Osteoblast (primary cell): ENCODE data around the gene GCH1. TPM values are rescaled to one million over a fixed set of nuclear protein-coding genes. Genes with fewer than 3 reads are reported as not detected.
"Not testable (repeated sequence)": the region's sequence is repeated elsewhere in the genome, so short reads cannot be mapped to it uniquely, and the experiment has no call there.

Experiments
- DNase-seq: peaks from one replicate; pipeline ENCODE4 v3.0.0; 2011; ENCODE audit warnings: low spot score, mixed read lengths; ENCODE audit not compliant: insufficient read length; ENCODE audit errors: missing footprints
- H2AFZ ChIP-seq: 2 replicates; pipeline ENCODE4 v1.6.0; 2011; ENCODE audit warnings: mild to moderate bottlenecking, low read length
- H3K27ac ChIP-seq: 2 replicates; pipeline ENCODE4 v1.5.1; 2011; ENCODE audit warnings: mild to moderate bottlenecking, low read depth, low read length, moderate library complexity
- H3K27me3 ChIP-seq: 2 replicates; pipeline ENCODE4 v1.6.0; 2012; ENCODE audit warnings: mild to moderate bottlenecking, control low read depth, inconsistent platforms, low read length, moderate library complexity; ENCODE audit not compliant: insufficient read depth
- H3K36me3 ChIP-seq: 2 replicates; pipeline ENCODE4 v1.5.1; 2011; ENCODE audit warnings: mild to moderate bottlenecking, low read length, control low read depth, moderate library complexity; ENCODE audit not compliant: insufficient read depth
- H3K4me1 ChIP-seq: 2 replicates; pipeline ENCODE4 v1.5.1; 2011; ENCODE audit warnings: mild to moderate bottlenecking, low read length, control low read depth, moderate library complexity; ENCODE audit not compliant: insufficient read depth
- H3K4me2 ChIP-seq: 2 replicates; pipeline ENCODE4 v1.6.0; 2011; ENCODE audit warnings: mild to moderate bottlenecking, low read length; ENCODE audit not compliant: insufficient read depth
- H3K4me3 ChIP-seq: fragments of 200-600 bp; sonication (generic); 3 replicates; pipeline ENCODE4 v1.5.1; 2012; ENCODE audit warnings: mild to moderate bottlenecking, low read length, inconsistent platforms; ENCODE audit not compliant: insufficient read depth
- H3K79me2 ChIP-seq: 2 replicates; pipeline ENCODE4 v1.6.0; 2012; ENCODE audit warnings: mild to moderate bottlenecking, low read length, control low read depth, inconsistent platforms; ENCODE audit not compliant: insufficient read depth
- H3K9me3 ChIP-seq: 2 replicates; pipeline ENCODE4 v1.5.1; 2011; ENCODE audit warnings: low read depth, low read length, control low read depth
- H4K20me1 ChIP-seq: 2 replicates; pipeline ENCODE4 v1.6.0; 2012; ENCODE audit warnings: mild to moderate bottlenecking, low read length, control low read depth; ENCODE audit not compliant: insufficient read depth
- CTCF ChIP-seq: IDR thresholded peaks from 2 replicates; pipeline ENCODE4 v1.5.1; 2011; ENCODE audit warnings: mild to moderate bottlenecking, low read depth, low read length, moderate library complexity; ENCODE audit errors: extremely low read depth
- total RNA-seq: library from RNA; depleted of rRNA; stranded (reverse); fragments of >200 nt; gene quantifications from 2 replicates; pipeline ENCODE4 v1.2.3, GENCODE V29; 2012

The GCH1 gene
- total RNA-seq, 1 donor, result 3.3 TPM

GRCh38 chr14:54919330-54919729 lies 16.7 kb upstream of the GCH1 start:
- DNase-seq, result no peak
- H3K9me3 ChIP-seq, result no peaks in the 10 kb centered on the region

GRCh38 chr14:54918427-54918826 lies 15.8 kb upstream of the GCH1 start:
- Histone ChIP-seq H3K79me2 (no peaks in the 10 kb centered on the region), H3K36me3 (no peaks in the 10 kb centered on the region), H4K20me1 (no peaks in the 10 kb centered on the region), H3K4me1 (no peaks in the 10 kb centered on the region), H2AFZ (no peak overlapping the region), H3K4me3 (no peak overlapping the region), H3K9me3 (no peaks in the 10 kb centered on the region), H3K4me2 (no peak overlapping the region), H3K27ac (no peak overlapping the region), H3K27me3 (no peaks in the 10 kb centered on the region)
- no peak for DNase-seq
- no peak for TF ChIP-seq CTCF

More at GRCh38 chr14:54919330-54919729, 16.7 kb upstream of the GCH1 start:
- no peaks in the 10 kb centered on the region for H4K20me1 ChIP-seq
- no peaks in the 10 kb centered on the region for H3K27me3 ChIP-seq
- no peaks in the 10 kb centered on the region for H3K79me2 ChIP-seq
- H3K4me2 ChIP-seq, result no peak overlapping the region
- no peak overlapping the region for H3K4me3 ChIP-seq
- H3K27ac ChIP-seq, result no peak overlapping the region
- no peaks in the 10 kb centered on the region for H3K4me1 ChIP-seq
- TF ChIP-seq CTCF, result no peak
- no peak overlapping the region for H2AFZ ChIP-seq
- no peaks in the 10 kb centered on the region for H3K36me3 ChIP-seq

- peak; percentile 72 for DNase-seq
- Histone ChIP-seq H3K79me2 (no peaks in the 10 kb centered on the region), H2AFZ (no peak overlapping the region), H3K27ac (no peak overlapping the region), H3K36me3 (no peaks in the 10 kb centered on the region), H3K27me3 (no peaks in the 10 kb centered on the region), H3K9me3 (no peaks in the 10 kb centered on the region), H3K4me3 (no peak overlapping the region), H3K4me1 (no peaks in the 10 kb centered on the region), H3K4me2 (no peak overlapping the region), H4K20me1 (no peaks in the 10 kb centered on the region)
- TF ChIP-seq CTCF, result no peak
Observed at GRCh38 chr14:54916101-54916500, 13.5 kb upstream of the GCH1 start.

GRCh38 chr14:54909817-54910558 lies 7.4 kb upstream of the GCH1 start:
- no peaks in the 10 kb centered on the region for H4K20me1 ChIP-seq

GRCh38 chr14:54908973-54909372 lies 6.3 kb upstream of the GCH1 start:
- H4K20me1 ChIP-seq, H3K4me1 ChIP-seq, H2AFZ ChIP-seq, H3K27me3 ChIP-seq, H3K79me2 ChIP-seq, H3K4me3 ChIP-seq, H3K36me3 ChIP-seq, H3K4me2 ChIP-seq, H3K27ac ChIP-seq, DNase-seq, H3K9me3 ChIP-seq: not testable (repeated sequence)

More at GRCh38 chr14:54909817-54910558, 7.4 kb upstream of the GCH1 start:
- Histone ChIP-seq H2AFZ (no peak overlapping the region), H3K79me2 (no peaks in the 10 kb centered on the region), H3K4me3 (no peak overlapping the region), H3K9me3 (no peaks in the 10 kb centered on the region), H3K4me1 (no peaks in the 10 kb centered on the region), H3K4me2 (no peak overlapping the region), H3K27ac (no peak overlapping the region), H3K27me3 (no peaks in the 10 kb centered on the region), H3K36me3 (no peaks in the 10 kb centered on the region)
- no peak for TF ChIP-seq CTCF
- DNase-seq, result no peak
